Myocyte (in vitro differentiated cells): ENCODE results near the gene GNAQ. TPM values are rescaled to one million over a fixed set of nuclear protein-coding genes. Genes with fewer than 3 reads are reported as not detected.
"Not testable (repeated sequence)": the region's sequence is repeated elsewhere in the genome, so short reads cannot be mapped to it uniquely, and the experiment has no call there.

Experiments
- DNase-seq: peaks from one replicate; pipeline ENCODE4 v3.0.0-alpha.2; 2012; ENCODE audit warnings: low read depth
- total RNA-seq: library from RNA; depleted of rRNA; stranded (reverse); fragments of >200 nt; gene quantifications from 2 replicates; pipeline ENCODE4 v1.2.3, GENCODE V29; 2014

Gene GNAQ
- total RNA-seq, 1 donor from 2014 or later, result 29.9 TPM

- no peak for DNase-seq
Measured at GRCh38 chr9:77906991-77907390, 124.6 kb downstream of the GNAQ start.

GRCh38 chr9:77903666-77904285 is 127.8 kb downstream of the GNAQ start:
- no peak for DNase-seq

- DNase-seq, result no peak
Measured at GRCh38 chr9:77901771-77902170, 129.8 kb downstream of the GNAQ start.

- no peak for DNase-seq
Measured at GRCh38 chr9:77901018-77901417, 130.6 kb downstream of the GNAQ start.

GRCh38 chr9:77899679-77900354 is 131.8 kb downstream of the GNAQ start:
- no peak for DNase-seq

GRCh38 chr9:77898864-77899263 is 132.7 kb downstream of the GNAQ start:
- DNase-seq, result no peak

GRCh38 chr9:77896938-77897667 is 134.5 kb downstream of the GNAQ start:
- DNase-seq, result peak; percentile 18

GRCh38 chr9:77896269-77896937 is 135.2 kb downstream of the GNAQ start:
- no peak for DNase-seq

- no peak for DNase-seq
Measured at GRCh38 chr9:77893706-77894105, 137.9 kb downstream of the GNAQ start.

GRCh38 chr9:77892955-77893514 is 138.6 kb downstream of the GNAQ start:
- no peak for DNase-seq

- DNase-seq, result no peak
Measured at GRCh38 chr9:77892171-77892570, 139.4 kb downstream of the GNAQ start.

- no peak for DNase-seq
Measured at GRCh38 chr9:77891128-77891800, 140.3 kb downstream of the GNAQ start.

- no peak for DNase-seq
Measured at GRCh38 chr9:77887662-77888061, 143.9 kb downstream of the GNAQ start.

GRCh38 chr9:77885104-77885672 is 146.4 kb downstream of the GNAQ start:
- no peak for DNase-seq

- DNase-seq, result peak; percentile 45
Measured at GRCh38 chr9:77883846-77884771, 147.5 kb downstream of the GNAQ start.

- DNase-seq, result no peak
Measured at GRCh38 chr9:77883133-77883532, 148.5 kb downstream of the GNAQ start.

- DNase-seq, result no peak
Measured at GRCh38 chr9:77882294-77882693, 149.3 kb downstream of the GNAQ start.

- not testable (repeated sequence) for DNase-seq
Measured at GRCh38 chr9:77881634-77882033, 150.0 kb downstream of the GNAQ start.

GRCh38 chr9:77881111-77881510 is 150.5 kb downstream of the GNAQ start:
- DNase-seq, result no peak
